Measurements from ENCODE around the gene HLA-DMA.

HLA-DMA gene

DNA sequence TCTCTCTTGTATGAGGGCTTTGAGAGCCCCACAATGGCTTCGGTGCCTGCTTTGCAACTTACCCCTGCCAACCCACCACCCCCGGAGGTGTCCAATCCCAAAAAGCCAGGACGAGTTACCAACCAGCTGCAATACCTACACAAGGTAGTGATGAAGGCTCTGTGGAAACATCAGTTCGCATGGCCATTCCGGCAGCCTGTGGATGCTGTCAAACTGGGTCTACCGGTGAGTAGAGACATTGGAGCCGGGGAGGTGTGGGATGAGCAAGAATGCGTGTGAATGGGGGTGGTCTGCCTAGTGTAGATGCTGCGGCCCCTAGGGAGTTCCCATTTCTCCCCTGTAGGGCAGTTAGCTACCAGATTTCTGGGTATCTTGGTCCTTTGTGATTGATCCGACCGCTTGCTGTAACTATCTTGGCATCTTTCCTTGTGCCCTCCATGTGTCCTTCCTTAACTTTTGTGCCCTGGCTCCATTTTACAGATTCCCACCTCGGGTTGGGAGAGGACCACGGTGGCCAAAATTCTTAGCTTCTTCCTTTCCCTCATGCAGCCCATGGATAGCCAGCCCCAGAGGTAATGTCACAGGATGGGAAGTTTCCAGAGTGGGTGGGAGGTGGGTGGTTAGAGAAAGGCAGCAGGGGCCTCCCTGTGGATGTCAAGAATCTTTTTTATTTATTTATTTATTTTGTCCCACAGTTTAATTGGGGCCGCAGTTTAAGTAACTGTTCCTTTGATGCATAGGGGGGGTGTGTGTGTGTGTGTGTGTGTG lies 21.8 kb upstream of the HLA-DMA start:
- no peak for DNase-seq

DNA sequence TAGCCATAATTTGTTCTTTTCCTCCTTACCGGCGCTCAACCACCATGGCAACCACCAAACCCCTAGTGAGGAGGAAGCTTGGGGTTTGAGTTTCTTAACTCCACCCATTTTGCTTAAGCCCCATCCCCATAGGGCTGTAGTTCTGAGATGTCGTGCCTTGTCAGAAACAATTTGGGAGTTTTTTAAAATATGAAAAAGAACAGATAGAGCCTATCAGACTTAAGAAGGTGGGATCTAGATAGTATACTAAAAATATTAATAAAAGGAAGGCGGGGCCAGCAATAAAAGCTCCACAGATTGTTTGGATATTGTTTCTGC lies 21.1 kb upstream of the HLA-DMA start:
- no peak for DNase-seq

DNA sequence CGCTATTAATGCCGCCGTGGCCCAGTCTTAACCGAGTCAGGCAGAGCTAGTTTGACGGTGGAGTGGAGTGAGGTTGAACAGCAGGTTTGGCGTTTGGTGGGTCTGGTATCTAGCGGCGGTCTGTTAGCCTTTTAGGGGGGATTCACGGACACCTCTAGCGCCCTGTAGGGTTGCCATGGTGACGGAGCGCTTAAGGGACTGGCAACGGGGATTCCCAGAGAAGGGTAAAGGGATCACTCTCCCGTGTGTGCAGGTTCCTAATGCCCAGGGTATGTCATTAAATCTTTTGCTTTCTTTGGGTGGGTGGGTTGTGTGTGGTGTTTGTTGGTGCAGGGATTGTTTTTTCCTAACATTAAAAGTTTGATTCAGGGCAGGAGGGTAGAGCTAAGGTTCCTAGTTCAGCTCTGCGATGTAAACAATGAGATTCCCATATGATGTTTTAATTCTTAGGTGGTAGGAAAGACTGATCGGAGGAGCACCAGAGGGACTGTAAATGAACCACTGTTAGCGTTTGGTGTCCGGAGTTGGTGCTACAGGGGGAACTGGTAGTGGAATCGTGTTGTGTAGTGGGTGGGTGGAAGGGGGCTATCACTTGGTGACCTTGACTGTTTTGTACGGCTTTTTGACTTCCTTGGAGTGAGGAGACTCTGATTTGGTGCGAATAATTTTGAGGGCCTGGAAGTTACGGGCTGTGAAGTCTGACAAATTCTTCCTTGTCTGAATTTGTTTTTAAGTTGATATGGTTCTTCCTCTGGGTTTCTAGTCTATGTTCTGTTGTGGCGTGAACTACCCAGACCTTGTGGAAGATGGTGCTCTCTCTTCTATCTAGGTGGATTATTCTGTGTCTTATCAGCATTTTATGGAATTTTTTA lies 20.5 kb upstream of the HLA-DMA start:
- peak; percentile 62 for DNase-seq

DNA sequence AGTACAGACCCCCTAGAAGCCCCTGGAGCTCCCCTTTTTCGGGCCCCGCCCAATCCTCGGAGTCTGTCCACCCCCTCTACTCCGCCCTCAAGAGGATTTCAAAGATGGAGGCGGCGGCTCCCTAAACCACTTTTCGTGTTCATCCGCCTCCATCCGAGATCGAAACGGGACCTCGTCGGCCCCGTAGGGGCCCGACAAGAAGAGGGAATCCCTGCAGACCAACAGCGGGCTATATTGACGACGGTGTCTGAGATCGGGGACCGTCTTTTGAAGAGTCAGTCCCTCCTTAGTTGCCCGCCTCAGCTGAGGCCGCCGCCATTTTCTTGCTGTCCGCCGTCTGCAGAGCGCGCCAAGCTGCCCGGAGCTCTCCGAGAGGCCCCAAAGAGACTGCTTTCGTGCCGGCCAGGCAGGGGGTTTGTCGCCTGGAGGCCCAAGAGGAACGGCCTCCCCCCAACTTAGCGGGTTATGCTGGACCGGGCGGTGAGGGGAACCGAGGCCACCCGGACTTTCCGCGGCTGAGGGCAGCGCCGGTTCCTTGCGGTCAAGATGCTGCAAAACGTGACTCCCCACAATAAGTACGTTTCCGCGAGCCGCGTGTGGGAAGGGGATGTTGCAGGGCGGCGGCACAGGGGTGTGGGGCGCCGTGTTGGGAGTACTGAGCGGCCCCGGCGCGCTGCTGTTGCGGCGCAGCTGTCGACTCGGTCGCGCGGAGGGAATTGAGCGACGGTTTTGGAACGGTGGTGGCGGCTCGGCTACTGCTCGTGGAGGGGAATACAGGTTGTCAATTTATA lies 19.7 kb upstream of the HLA-DMA start:
- peak; percentile 58 for DNase-seq

DNA sequence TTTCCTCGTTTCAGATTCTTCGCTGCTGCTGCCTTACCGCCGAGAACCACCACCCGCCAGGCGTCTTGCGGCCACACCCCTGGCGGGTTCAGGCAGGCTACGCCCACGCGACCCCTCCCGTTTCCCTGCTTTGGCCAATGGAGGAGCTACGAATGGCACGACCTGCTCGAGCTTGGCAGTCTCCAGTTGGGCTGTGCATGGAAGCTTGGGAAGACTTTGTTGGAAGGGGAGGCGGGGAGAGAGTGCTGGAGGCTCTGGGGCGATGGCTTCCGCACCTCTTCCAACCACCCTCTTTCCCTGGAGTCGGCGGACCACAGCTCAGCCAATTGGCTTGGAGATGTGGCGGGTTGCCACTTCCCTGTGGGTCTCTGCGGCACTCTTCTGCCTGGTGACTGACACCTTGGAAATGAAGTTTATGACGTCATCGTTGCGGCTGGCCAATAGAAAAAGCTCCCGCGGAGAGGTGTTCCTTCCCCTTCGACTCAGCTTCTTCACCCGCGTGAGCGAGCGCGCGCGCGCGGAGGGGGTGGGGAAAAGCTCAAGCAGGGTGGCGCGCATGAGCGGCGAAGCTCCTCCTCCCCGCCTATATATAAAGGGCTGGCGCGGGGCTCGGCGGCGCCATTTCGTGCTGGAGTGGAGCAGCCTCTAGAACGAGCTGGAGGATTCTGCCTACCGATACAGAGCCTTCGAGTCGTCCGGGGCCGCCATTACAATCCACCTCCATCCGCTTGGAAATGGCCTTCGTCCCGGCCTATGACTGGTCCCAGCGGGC lies 18.9 kb upstream of the HLA-DMA start:
- DNase-seq, result peak; percentile 100

DNA sequence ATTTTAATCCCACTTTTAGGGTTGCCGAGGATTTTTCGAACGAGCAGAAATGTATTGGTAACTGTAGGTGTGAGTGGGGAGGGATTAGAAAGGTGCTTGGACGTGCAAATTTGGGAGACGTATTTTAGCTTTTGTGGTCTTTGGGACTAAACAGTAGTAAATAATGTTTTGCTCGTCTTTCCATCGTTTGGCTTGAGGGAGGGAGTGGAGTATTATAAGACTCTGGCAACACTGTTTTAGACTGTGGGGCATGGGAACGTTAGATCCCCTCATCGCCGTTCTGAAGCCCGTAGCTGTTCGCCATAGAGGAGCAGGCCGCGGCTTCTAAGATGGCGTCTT lies 18.3 kb upstream of the HLA-DMA start:
- no peak for DNase-seq

DNA sequence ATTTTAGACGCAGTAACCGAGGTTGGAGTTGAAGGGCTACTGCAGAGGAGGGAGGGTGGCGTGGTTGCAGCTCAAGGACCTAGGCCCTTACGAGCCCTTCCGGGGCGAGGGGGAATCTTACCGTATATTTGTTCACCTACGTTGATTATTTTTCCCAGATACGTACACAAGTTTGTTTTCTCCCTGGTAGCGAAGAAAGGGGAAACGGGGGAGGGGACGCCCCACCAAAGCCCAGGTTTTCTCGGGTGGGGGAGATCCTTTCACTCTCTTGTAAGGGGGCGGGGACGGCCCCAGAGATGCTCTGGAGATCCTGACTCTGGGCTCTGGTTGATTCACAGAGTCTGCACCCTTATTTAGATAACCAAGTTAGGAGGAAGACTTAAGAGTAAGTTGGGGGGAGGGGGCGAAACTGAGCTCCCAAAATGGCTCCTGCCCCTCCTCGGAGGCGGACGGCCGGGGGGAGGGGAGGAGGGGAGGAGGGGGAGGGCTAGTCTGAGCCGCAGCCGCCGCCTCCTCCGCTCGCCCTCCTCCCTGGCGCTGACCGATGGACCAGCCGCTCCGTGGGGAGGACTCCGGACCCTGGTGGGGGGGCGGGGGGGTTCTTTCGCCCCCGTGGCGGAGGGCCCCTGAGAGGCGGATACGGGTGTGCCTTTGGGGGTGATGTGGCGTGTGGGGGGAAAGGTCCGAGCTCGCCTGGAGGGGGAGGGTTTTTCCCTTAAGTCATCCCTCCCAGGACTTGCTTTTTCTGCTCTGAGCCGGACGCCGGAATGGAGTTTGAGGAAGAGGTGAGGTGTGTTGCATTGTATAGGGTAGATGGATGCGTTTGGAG lies 17.7 kb upstream of the HLA-DMA start:
- DNase-seq, result peak; percentile 91

DNA sequence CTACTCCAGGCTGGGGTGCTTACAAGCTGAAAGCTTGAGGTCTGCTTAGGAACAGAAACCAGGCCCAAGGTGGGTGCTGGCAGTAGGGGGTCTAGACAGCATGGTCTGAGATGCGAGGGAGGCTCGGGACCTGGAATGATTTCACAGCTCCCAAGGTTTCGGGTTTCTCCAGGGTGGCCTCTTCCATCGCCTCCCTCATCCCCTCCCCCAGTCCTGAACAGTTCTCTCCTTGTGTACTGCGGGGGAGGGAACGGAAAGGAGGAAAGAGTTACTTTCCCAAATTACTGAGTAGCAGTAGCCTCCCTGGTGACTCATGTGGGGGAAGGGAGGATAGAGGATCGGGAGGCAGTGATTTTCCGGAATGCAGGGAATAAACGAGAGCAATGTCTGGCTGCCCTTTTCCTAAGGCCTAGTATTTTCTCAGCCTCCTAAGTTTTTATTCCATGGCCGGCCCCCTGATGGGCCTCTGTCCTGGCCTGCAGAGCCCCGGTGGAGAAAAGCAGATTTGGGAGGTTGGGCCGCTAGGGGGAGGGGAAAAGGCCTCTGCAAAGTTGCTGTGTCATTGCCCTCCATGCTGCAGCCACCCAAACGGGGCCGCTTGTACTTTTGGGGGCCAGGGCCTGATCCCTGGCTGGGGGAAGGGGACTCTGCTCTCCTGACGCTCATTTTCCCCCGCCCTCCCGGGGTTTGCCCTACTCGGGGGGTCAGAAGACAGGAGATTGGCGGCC lies 17.0 kb upstream of the HLA-DMA start:
- peak; percentile 88 for DNase-seq

DNA sequence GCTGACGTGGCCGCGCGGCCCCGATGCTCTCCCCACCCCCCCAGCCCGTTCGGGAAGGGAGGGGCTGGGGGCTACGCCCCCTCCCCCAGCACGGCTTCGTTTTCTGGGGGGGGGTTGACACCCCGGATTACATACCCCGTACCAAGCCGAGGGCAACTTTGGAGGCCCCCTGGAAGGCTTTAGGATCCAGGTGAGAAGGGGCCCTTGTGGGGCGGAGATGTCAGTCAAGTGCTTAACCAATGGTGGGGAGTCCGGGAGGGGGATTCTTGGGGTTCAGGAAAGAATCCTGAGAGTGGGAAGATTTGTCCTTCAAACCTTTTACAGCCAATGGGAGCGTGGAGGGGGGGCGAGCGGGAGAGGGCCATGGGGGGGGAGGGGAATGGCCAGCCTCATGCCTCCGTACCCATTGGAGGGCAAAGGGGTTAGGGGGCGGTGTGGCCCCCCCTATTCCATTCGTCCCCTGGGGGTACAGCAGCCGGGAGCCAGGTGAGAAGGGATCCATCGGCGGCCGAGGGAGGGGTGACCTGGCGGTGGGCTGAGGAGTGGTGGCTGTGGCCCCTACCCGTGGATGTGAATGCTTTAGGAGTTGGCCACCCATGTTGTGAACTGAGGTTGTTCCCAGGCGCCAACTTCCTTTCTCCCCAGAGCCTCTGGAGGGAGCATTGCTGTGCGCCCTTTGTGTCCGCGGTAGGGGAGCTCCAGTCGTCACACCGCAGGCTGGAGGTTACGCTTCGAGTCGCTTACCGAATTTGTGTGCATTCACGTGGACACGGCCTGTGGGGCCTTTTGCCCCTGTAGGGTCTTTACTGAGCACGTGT lies 16.2 kb upstream of the HLA-DMA start:
- peak; percentile 82 for DNase-seq

DNA sequence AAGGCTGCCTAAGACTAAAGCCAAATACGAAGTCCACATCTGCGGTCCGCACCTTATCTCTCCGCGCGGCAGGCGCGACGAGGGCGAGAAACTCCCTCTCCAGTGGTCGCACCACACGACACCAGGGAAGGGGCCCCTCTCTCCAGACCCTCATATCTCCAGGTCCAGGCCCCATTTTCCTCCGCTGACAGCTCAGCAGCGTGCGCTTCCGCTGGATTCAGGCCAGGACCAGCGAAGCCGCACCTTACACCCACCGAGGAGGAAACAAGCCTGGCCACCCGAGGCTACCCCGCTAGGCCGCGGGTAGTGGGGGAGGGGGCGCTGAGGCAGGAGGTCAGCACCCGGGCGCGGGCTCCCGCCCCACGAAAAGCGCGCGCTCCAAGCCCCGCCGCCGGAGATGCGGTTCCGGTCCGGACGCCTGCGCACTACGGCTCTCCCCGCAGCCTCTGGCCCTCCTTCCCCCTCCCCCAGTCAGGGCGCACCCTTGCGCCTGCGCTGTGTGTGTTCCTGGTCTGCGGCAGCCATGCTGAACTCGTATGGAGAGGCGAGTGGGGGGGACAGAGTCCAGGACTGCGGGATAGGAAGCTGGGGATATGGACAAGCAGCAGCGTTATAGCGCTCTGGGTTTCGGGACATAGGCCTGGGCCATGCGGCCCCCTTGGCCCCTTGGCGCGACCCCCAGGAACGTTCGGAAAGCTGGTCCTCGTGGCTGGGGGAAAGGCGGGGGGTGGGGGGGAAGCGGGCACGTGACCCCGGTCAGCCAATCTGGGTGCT lies 15.4 kb upstream of the HLA-DMA start, which contains the start of gene BRD2:
Gene BRD2, plus strand, starts transcription at position 502 of the 774 bp plus-strand sequence. CDS start 4,305 bp downstream, outside the sequence.
- peak; percentile 97 for DNase-seq

DNA sequence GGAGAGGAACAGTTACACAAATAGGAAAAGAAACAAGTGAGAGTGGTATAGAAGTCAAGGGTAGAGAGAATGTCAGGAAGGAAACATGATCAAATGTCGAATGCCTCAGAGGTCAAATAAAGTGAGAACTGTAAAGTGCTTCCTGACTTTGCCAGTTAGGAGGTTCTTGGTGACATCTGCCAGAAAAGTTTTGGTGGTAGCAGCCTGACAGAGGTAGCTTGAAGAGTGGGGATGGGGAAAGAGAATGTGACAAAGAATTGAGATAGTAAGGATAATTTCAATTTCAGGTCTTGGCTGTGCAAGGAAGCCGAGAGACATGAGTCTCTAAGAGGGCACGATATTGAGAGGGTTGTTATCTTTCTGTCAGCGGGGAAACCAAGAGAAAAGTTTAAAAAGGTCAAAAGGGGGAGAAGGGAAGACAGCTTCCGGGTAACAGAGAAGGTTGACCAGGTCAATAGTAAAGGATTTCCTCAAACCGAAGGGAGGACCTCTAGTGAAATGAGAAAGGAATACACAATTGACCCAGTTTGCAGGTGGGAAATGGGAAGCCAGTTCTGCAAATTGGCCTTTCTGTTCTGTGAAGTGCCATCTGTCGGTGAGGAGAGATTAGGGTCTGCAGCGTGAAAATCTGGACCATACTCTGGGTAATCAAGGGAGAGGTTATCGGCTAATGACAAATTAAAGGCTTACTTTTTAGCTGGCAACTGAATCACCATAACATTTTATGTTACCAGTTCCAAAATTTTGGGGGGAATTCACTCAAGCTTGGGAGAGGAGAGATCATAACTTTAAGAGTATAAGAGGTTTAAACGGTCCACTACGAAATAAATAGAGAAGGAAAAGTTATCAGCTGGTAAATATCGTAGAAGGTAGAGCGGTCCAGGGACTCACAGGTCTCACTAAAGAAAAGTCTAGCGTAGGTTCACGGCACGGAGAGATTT lies 14.5 kb upstream of the HLA-DMA start:
- DNase-seq, result no peak

DNA sequence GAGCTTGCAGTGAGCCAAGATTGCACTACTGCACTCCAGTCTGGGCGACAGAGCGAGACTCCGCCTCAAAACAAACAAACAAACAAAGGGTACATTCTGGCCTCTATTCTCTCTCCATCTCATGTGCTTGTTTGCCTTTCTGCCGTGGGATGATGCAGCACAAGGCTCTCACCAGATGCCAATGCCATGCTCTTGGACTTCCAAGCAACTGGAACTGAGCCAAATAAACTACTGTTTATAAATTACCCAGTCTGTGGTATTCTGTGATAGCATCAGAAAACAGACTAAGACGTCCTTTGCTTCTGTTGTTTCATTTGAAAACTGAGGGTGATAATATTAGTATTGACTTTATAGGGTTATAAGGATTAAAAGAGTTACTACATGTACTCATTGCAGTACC lies 11.9 kb upstream of the HLA-DMA start:
- no peak for DNase-seq

DNA sequence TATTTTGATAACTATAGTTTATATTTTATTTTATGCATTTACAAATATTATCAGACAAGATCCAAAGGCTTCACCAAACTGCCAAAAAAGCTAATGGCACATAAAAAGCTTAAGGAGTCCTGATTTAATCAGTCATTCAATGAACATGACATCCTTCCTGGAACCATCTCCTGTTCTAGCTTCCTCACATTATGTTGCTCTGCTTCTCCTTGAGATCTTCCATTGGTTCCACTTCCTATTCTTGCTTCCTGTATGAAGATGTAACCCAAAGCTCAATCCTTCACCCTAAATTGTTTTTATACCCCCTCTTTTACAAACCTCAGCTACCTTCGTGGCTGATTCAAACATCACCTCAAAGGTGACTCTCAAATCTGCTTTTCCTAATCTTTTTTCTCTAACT lies 11.0 kb upstream of the HLA-DMA start:
- no peak for DNase-seq

DNA sequence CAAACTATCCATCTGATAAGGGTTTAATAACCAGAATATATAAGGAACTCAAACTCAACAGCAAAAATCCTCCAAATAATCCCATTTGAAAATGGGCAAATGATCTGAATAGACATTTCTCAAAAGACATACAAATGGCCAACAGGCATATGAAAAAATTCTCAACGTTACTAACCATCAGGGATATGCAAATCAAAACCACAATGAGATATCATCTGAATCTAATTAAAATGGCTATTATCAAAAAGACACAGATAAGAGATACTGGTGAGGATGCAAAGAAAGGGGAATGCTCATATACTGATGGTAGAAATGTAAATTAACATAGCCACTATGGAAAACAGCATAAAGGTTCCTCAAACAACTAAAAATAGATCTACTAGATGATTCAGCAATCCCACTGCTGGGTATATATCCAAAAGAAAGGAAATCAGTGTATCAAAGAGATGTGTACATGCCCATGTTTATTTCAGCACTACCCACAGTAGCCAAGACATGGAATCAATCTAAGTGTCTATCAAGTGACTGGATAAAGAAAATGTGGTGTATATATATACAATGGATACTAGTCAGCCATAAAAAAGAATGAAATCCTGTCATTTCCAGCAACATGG lies 9.4 kb upstream of the HLA-DMA start:
- DNase-seq, result no peak

DNA sequence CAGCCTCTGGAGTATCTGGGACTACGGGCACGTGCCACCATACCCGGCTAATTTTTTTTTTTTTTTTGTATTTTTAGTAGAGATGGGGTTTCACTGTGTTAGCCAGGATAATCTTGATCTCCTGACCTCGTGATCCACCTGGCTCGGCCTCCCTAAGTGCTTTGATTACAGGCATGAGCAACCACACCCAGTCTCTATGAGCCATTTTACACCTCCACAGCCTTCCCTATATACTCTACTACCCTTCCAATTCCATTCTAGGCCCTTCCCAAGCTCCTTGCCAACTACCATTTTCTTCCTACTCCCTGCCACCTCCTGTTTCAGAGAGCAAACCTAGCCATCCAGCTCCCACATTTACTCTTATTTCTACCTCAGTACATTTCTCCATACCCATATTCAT lies 7.7 kb upstream of the HLA-DMA start:
- DNase-seq, result no peak

DNA sequence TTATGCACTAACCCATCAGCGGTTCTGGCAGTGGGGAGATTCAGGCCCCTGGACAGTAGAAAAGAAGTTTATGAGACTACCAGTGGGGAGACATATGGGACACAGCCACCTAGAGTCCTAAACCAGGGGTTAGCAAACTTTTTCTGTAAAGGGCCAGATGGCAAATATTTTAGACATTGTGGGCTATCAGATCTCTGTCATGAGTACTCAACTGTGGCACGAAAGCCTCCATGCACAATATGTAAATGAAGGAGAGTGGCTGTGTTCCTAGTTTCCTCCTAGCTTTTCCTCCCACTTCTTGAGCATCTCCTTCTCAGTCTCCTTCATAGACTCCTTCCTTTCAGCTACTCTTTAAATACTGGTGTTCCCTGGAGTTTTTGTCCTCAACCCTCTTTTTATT lies 3.3 kb upstream of the HLA-DMA start:
- DNase-seq, result no peak

DNA sequence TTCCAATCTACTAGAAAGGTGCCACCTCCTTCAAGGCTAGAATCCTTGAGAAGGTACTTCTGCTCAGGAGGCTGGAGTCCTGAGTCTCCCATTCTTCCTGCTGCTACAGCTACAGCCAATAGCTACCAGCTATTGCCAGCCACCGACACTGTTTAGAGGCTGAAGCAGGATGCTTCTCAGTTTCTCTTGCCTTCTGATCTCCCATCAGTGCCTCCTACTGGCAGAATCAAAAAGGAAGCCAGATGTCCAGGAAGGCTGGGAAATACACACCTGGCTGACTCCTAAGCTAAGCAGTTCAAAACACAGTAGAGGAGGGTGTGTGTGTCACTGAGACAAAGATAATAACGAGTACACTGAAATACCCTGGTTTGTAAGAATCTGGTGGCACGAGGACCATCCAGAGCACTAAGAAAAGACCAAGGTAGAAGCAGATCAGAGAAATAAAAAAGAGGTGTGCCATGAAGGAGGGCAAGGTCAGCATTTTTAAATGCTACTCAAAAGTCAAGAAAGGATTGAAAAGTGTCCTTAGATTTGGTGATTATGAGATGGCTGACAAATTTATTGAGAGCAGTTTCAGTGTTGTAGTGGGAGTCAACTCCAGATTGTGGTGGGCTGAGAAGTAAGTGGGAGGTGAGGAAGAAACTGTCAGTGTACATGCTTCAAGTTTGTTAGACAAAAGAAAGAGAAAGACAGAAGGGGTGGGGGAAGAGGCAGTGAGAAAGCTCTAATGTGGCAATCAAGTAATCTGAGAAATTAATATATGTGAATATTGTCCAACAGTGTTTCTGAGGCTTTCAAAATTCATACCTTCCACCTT lies 2.3 kb upstream of the HLA-DMA start:
- DNase-seq, result peak; percentile 48
